Measurements from ENCODE around the gene PLD5. TPM values are rescaled to one million over a fixed set of nuclear protein-coding genes. Genes with fewer than 3 reads are reported as not detected.

The PLD5 gene
- polyA plus RNA-seq, 1 donor from 2014 or later: not detected

- no peak overlapping the region for H3K4me3 Mint-ChIP-seq
- H3K36me3 Mint-ChIP-seq: no peaks in the 10 kb centered on the region
- H3K27me3 Mint-ChIP-seq: peaks cover 9% of the 10 kb centered on the region
- H3K9me3 Mint-ChIP-seq: no peaks in the 10 kb centered on the region
- no peak overlapping the region for H3K27ac Mint-ChIP-seq
- H3K4me1 Mint-ChIP-seq: peaks cover 0 to 3% (median 3%) of the 10 kb centered on the region in 3 donors
These were observed 69.5 kb downstream of the PLD5 start for GRCh38 chr1:242455052-242455361.

DNA sequence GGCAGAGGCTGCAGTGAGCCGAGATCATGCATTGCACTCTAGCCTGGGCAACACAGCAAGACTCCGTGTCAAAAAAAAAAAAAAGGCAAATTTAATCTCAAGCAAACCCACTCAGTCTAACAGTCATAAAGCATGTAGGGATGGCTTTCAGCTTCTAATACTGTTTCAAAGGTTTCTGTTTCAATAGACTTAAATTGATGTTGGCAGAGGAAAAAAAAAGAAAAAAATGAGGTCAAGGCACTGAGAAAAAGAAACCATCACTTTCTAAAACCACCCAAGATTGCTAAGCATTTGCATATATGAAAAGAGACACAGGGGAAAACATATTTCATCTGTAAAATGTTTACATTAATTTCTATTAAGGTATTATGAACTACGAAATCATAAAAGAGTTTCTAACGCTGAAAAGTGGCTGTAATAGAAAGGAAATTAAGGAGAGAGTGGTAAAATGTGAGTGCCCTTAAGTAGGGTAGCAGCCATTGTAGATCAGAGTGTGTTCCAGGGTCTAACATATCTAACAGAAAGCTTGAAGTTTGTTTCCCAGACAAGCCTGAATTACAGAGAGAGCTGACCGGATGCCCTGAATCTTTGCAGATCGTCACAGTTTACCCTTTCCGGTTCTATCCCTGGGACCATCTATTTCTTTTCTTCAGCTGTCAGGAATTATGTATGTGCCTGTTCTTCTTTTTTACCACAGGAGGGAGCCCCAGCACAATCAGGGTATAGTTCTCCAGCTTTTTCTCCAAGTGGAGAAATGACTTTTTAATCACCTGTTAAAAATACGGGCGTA lies 70.0 kb downstream of the PLD5 start:
- H3K27me3 Mint-ChIP-seq: peaks cover 9% of the 10 kb centered on the region
- no peak overlapping the region for H3K4me3 Mint-ChIP-seq
- H3K27ac Mint-ChIP-seq: peak overlapping the region in 1 of 3 donors; percentile 20
- H3K36me3 Mint-ChIP-seq: no peaks in the 10 kb centered on the region
- peaks cover 0 to 3% (median 3%) of the 10 kb centered on the region in 3 donors for H3K4me1 Mint-ChIP-seq
- no peaks in the 10 kb centered on the region for H3K9me3 Mint-ChIP-seq

- no peaks in the 10 kb centered on the region for H3K9me3 Mint-ChIP-seq
- H3K4me3 Mint-ChIP-seq: no peak overlapping the region
- H3K27me3 Mint-ChIP-seq: peaks cover 9% of the 10 kb centered on the region
- H3K36me3 Mint-ChIP-seq: no peaks in the 10 kb centered on the region
- H3K4me1 Mint-ChIP-seq: peaks cover 0 to 4% (median 3%) of the 10 kb centered on the region in 3 donors
- H3K27ac Mint-ChIP-seq: no peak overlapping the region
These were observed 71.9 kb downstream of the PLD5 start for GRCh38 chr1:242452573-242452972.

GRCh38 chr1:242449661-242450060 lies 74.8 kb downstream of the PLD5 start:
- H3K4me1 Mint-ChIP-seq: peaks cover 0 to 3% (median 3%) of the 10 kb centered on the region in 3 donors
- H3K4me3 Mint-ChIP-seq: no peak overlapping the region
- H3K27me3 Mint-ChIP-seq: peaks cover 12% of the 10 kb centered on the region
- no peaks in the 10 kb centered on the region for H3K9me3 Mint-ChIP-seq
- H3K27ac Mint-ChIP-seq: no peak overlapping the region
- H3K36me3 Mint-ChIP-seq: no peaks in the 10 kb centered on the region

DNA sequence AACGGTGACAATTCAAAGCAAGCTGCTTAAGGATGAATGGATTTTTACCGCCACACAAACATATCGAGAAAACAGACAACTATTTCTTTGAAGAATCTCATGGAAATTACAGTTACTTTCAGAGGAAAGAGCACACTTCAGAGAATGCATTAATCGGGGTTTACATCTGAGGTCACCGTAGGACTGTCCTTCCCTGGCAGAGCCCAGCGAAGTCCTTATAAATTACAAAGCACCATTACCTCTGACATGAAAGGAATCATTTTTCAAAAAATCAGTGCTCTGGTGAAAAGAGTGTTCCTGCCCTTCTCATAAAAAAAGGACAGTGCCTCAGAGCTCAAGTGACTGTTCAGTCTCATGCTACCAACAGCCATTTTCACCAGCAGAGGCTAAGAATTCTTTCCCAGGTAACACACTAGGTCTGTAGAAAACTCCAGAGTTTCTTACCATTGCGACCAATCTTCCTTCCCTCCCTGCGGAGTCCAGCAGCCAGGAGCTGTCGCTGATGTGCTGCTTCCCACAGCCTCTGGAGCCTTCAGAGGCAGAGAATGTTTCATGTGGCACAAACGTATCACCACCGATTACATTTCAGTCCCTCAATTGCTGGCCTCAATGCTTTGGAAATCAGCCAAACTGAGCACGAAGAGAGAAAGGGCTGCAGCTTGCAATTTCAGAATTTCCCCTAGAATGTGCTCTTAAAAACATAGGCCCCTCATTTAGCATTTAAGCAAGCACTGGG lies 75.4 kb downstream of the PLD5 start:
- peaks cover 0 to 2% (median 0%) of the 10 kb centered on the region in 3 donors for H3K4me1 Mint-ChIP-seq
- no peak overlapping the region for H3K4me3 Mint-ChIP-seq
- no peaks in the 10 kb centered on the region for H3K36me3 Mint-ChIP-seq
- H3K27me3 Mint-ChIP-seq: peaks cover 12% of the 10 kb centered on the region
- no peak overlapping the region for H3K27ac Mint-ChIP-seq
- H3K9me3 Mint-ChIP-seq: no peaks in the 10 kb centered on the region

GRCh38 chr1:242447689-242448088 lies 76.8 kb downstream of the PLD5 start:
- H3K36me3 Mint-ChIP-seq: no peaks in the 10 kb centered on the region
- no peak overlapping the region for H3K4me3 Mint-ChIP-seq
- H3K9me3 Mint-ChIP-seq: no peaks in the 10 kb centered on the region
- no peak overlapping the region for H3K27ac Mint-ChIP-seq
- peaks cover 0 to 2% (median 0%) of the 10 kb centered on the region in 3 donors for H3K4me1 Mint-ChIP-seq
- peaks cover 7% of the 10 kb centered on the region for H3K27me3 Mint-ChIP-seq

DNA sequence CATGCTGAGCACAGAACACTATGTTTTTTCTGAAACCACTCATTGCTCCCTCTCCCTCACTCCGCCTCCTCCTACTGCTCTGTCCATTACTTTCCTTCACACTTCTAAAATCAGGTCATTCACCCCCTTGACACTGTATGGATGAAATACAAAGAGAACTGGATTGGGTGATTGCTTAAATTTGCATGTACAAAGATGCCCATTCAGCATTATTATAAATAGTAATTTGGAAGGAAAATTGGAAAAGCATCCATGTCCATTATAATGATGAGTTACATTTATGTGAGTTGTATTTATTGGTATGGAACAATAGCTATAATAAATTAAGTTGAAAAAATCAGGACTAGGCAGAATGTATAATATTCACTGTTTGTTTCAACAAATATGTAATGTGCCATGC lies 83.7 kb downstream of the PLD5 start:
- Mint-ChIP-seq H3K27ac (no peak overlapping the region), H3K4me3 (no peak overlapping the region), H3K36me3 (no peaks in the 10 kb centered on the region), H3K27me3 (peaks cover 8% of the 10 kb centered on the region), H3K9me3 (no peaks in the 10 kb centered on the region), H3K4me1 (no peaks in the 10 kb centered on the region)

DNA sequence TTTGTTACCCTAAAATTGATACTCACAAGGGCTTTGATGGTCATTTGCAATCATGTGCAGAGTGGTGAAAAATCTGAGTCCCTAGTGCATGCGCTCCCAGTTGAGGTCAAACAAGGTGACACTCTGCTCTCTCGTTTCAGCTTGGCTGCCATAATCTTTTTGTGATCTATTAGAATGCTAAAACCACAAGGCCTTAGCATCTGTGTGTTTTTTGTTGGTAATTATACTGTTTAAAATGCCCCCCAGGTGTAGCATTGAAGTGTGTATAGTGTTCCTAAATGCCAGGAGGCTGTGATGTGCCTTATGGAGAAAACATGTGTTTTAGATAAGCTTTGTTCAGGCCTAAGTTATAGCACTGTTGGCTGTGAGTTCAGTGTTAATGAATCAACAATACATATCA lies 89.3 kb downstream of the PLD5 start:
- Mint-ChIP-seq H3K9me3 (peaks cover 0 to 3% (median 0%) of the 10 kb centered on the region in 3 donors), H3K4me3 (no peak overlapping the region), H3K4me1 (no peaks in the 10 kb centered on the region), H3K27ac (no peak overlapping the region), H3K36me3 (no peaks in the 10 kb centered on the region), H3K27me3 (peaks cover 3% of the 10 kb centered on the region)

DNA sequence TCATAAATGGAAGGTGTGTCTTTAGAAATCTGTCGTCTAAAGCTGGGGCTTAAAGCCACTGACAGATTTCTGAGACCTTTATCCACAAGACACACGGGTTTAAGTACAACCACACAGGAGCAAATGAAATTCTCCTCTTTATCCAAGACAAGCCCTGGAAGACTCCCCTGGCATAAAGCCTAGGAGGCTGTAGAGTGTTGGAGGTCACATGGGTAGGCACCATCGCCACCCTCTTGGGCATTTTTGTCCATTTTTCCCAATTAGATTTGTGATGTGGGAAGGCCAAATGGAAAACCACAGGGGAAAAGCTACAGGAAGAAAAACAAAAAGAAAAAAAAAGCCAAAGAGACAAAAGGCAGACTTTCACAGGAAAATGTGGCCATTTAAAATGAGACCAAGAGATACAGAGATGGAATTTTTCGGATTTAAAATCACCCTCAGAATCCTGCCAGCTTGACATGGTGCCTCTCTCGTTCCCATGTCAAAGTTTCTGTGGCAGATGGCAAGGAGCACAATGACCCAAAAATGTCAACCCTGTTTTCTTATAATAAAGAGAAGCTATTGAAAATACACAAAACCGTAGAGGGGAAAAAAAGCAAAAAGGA lies 91.9 kb downstream of the PLD5 start:
- Mint-ChIP-seq H3K4me1 (no peaks in the 10 kb centered on the region), H3K27ac (no peak overlapping the region), H3K4me3 (no peak overlapping the region), H3K9me3 (peaks cover 0 to 3% (median 3%) of the 10 kb centered on the region in 3 donors), H3K27me3 (peaks cover 2% of the 10 kb centered on the region), H3K36me3 (no peaks in the 10 kb centered on the region)

GRCh38 chr1:242431786-242432185 lies 92.7 kb downstream of the PLD5 start:
- peaks cover 0 to 3% (median 3%) of the 10 kb centered on the region in 3 donors for H3K9me3 Mint-ChIP-seq
- H3K4me3 Mint-ChIP-seq: no peak overlapping the region
- no peak overlapping the region for H3K27ac Mint-ChIP-seq
- H3K27me3 Mint-ChIP-seq: peaks cover 2% of the 10 kb centered on the region
- no peaks in the 10 kb centered on the region for H3K36me3 Mint-ChIP-seq
- H3K4me1 Mint-ChIP-seq: no peaks in the 10 kb centered on the region

- Mint-ChIP-seq H3K4me3 (no peak overlapping the region), H3K27ac (no peak overlapping the region), H3K9me3 (peaks cover 0 to 3% (median 3%) of the 10 kb centered on the region in 3 donors), H3K36me3 (no peaks in the 10 kb centered on the region), H3K27me3 (peaks cover 2% of the 10 kb centered on the region), H3K4me1 (no peaks in the 10 kb centered on the region)
These were observed 93.5 kb downstream of the PLD5 start for GRCh38 chr1:242430956-242431355.

DNA sequence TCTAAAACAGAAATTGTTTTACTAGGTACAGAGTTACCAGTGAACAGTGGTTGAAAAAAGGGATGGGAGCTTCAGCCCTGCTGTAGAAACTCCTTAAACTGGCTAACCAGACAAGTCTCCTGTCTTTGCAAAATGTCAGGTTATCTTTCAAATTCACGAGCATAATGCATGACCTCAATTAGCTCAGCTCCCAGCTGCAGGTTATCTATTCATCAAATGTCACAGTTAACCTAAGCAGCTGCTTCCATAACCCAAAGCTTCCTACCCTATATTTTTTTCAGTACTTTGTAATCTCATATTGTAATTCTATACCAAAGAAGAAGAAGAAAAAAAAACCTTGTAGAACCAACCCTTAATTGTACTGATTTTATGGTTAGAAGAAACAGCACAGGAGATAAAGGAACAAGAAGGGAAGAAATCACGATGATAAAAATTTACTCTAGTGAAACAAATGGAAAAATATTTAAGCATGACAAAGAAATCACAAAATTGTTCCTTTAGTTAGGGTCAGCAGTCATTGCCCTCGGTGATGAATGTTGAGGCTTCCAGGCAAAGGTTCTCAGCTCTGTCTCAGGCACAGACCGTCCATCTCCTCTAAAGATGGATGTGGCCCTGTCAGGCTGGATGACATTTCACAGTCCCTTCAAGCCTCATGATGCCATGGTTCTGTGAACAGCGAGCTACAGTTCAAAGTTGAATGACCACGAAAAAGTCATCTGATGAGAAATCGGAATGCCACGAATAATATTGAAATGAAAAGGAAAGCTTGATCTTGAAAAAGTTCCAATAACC lies 95.9 kb downstream of the PLD5 start:
- Mint-ChIP-seq H3K36me3 (no peaks in the 10 kb centered on the region), H3K4me3 (peak overlapping the region in 1 of 4 donors; percentile 13), H3K4me1 (no peaks in the 10 kb centered on the region), H3K9me3 (peaks cover 0 to 3% (median 3%) of the 10 kb centered on the region in 3 donors), H3K27me3 (peaks cover under 1% of the 10 kb centered on the region), H3K27ac (no peak overlapping the region)

DNA sequence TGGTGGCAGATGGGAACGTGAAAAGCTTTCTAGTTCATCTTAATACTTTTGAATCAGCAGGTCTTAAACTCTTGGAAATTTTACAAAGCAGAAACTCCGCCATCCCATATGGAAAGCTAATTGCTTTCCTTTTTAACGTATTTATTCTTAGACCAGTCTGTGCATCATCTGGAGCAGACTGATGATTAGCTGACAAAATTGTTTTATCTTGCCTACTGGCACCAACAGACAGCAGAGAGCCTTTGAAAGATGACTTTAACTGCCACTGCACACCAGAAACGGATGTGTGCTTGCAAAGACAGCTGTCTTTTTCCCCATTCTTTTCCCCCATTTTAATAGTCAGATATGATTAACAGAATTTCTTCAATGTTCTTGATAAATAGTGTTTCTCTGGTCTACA lies 97.0 kb downstream of the PLD5 start:
- no peaks in the 10 kb centered on the region for H3K36me3 Mint-ChIP-seq
- no peak overlapping the region for H3K27ac Mint-ChIP-seq
- H3K27me3 Mint-ChIP-seq: no peaks in the 10 kb centered on the region
- H3K4me1 Mint-ChIP-seq: no peaks in the 10 kb centered on the region
- H3K4me3 Mint-ChIP-seq: no peak overlapping the region
- H3K9me3 Mint-ChIP-seq: peaks cover 0 to 3% (median 3%) of the 10 kb centered on the region in 3 donors

DNA sequence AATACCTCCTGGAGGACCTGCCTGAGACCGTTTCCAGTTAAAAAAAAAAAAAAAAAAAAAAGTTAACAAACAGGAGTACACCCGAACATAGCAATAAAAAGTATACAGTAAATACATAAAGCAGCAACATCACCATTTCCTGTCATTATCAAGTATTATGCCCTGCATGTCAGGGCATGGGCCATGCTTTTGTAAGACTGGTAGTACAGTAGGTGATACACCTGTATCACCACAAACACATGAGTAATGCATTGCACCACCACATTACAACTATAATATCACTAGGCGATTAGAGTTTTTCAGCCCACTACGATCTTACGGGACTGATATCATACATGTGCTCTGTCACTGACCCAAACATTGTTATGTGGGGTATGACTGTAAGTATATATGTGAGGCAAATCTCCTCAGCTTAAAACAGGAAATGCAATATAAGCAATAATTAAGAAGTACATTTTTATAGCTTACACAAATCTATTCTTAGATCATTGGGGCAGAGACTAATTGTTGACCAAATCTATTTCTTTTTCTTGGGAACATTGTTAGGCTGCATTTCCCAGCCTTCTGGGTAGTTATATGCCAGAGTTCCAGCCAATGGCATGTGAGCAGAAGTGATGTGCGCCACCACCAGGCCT lies 98.1 kb downstream of the PLD5 start:
- Mint-ChIP-seq H3K27me3 (no peaks in the 10 kb centered on the region), H3K36me3 (no peaks in the 10 kb centered on the region), H3K9me3 (peaks cover 0 to 3% (median 3%) of the 10 kb centered on the region in 3 donors), H3K27ac (no peak overlapping the region), H3K4me1 (no peaks in the 10 kb centered on the region), H3K4me3 (peak overlapping the region in 1 of 4 donors; percentile 54)
